ENCODE measurements around the gene RNF223.

The RNF223 gene

GRCh38 chr1:1024149-1024770 lies 49.8 kb downstream of the RNF223 start:
- no peak for DNase-seq

- DNase-seq = no peak
These were observed 50.4 kb downstream of the RNF223 start for GRCh38 chr1:1023700-1024099.

- DNase-seq = no peak
These were observed 51.6 kb downstream of the RNF223 start for GRCh38 chr1:1022302-1023009.

- DNase-seq = no peak
These were observed 52.2 kb downstream of the RNF223 start for GRCh38 chr1:1021920-1022259.

- no peak for DNase-seq
These were observed 52.8 kb downstream of the RNF223 start for GRCh38 chr1:1021010-1021919.

Data from activated CD4-positive, alpha-beta T cell treated with anti-CD3 and anti-CD28 coated beads, Interleukin-2, amount 50 U/mL, for 48 hours (primary cell).